Astrocyte of the spinal cord (primary cell): ENCODE measurements around the gene ABCC3.
"Not testable (repeated sequence)": the region's sequence is repeated elsewhere in the genome, so short reads cannot be mapped to it uniquely, and the experiment has no call there.

Experiments used
- DNase-seq: peaks from one replicate; pipeline ENCODE4 v3.0.0; 2011; ENCODE audit warnings: low read depth, low spot score
- H3K4me3 ChIP-seq: 2 replicates; pipeline ENCODE4 v1.5.1; 2011; ENCODE audit warnings: low read depth, mild to moderate bottlenecking, low read length, moderate library complexity
- in situ Hi-C: cut with HindIII; loops from 2 replicates; pipeline ENCODE4 v1.10.0; 2017; ENCODE audit warnings: low sequenced_read_pairs
- TF ChIP-seq, protein P1 (sequence below): IDR thresholded peaks from 2 replicates; pipeline ENCODE4 v1.5.1; 2012; ENCODE audit warnings: low read depth, mild to moderate bottlenecking, low read length, inconsistent platforms

The ABCC3 gene

DNA sequence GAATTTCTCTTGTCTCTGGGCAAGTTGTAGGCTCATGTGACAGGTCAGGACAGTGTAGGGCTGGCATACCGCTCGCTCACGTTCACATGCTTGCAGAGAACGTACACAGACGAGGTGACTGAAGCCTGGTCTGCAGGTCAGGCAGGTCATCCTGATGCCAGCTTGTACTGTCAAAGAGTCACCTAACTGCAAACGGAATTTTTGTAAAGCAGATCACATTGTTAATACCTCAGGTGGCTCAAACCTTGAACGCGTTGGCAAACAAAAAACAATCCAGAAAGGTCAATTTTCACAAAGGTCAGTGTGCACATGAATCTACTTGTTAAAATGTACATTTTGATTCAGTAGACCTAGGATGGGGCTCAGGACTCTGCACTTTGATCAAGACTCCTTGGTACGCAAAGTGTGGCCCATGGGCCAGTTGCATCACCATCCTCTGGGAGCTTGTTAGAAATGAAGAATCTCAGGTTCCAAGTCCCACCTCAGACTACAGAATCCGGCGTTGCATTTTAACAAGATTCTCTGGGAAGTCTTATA is 44.4 kb downstream of the ABCC3 start:
- no peak for DNase-seq
- in situ Hi-C loops: no loop called here
- H3K4me3 ChIP-seq: no peak overlapping the region
- TF ChIP-seq, protein P1, sequence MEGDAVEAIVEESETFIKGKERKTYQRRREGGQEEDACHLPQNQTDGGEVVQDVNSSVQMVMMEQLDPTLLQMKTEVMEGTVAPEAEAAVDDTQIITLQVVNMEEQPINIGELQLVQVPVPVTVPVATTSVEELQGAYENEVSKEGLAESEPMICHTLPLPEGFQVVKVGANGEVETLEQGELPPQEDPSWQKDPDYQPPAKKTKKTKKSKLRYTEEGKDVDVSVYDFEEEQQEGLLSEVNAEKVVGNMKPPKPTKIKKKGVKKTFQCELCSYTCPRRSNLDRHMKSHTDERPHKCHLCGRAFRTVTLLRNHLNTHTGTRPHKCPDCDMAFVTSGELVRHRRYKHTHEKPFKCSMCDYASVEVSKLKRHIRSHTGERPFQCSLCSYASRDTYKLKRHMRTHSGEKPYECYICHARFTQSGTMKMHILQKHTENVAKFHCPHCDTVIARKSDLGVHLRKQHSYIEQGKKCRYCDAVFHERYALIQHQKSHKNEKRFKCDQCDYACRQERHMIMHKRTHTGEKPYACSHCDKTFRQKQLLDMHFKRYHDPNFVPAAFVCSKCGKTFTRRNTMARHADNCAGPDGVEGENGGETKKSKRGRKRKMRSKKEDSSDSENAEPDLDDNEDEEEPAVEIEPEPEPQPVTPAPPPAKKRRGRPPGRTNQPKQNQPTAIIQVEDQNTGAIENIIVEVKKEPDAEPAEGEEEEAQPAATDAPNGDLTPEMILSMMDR: no peak

DNA sequence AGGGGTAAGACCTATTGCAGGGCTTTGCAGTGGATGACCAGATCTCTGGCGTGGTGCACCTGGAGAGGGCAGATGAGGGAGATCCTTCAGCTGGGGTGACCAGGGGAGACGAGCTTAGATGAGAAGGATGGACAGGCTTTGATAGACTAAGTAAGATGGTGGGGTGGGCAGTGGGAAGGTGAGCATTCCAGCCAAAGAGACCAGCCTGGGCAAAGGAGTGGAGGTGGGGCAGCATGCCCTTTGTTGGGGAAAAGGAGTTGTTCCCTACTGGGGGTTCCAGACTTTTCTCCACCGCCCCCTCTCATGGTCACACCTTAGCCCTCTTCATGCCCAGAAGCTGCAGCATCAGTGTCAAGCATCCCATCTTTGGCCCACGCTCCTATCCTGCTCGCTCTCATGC is 45.4 kb downstream of the ABCC3 start:
- in situ Hi-C loops: no loop called here
- DNase-seq: no peak
- no peak overlapping the region for H3K4me3 ChIP-seq
- TF ChIP-seq, protein P1: no peak

DNA sequence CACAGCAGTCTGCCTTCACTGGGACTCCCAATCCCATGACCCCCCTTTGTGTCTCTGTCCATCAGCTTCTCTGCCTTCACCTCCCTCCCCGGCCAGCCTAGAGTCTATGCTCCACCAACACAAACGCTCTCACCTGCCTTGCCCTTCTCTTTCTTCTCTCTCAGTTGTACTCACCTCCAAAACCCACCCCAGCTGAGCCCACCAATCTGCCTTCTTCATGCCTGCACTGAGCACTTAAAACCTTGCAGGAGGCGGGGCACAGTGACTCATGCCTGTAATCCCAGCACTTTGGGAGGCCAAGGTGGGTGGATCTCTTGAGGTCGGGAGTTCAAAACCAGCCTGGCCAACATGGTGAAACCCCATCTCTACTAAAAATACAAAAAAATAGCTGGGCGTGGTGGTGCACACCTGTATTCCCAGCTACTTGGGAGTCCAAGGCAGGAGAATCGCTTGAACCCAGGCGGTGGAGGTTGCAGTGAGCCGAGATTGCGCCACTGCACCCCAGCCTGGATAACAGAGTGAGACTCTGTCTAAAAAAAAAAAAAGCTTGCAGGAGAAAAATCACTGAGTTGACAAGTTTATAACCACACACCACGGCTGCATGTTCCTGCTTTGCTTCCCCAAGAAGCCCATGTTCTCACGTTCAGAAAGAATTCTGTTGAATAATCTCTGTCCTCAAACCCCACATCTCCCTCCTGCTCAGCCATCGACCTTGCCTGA is 46.0 kb downstream of the ABCC3 start:
- H3K4me3 ChIP-seq, DNase-seq, in situ Hi-C loops: not testable (repeated sequence)

DNA sequence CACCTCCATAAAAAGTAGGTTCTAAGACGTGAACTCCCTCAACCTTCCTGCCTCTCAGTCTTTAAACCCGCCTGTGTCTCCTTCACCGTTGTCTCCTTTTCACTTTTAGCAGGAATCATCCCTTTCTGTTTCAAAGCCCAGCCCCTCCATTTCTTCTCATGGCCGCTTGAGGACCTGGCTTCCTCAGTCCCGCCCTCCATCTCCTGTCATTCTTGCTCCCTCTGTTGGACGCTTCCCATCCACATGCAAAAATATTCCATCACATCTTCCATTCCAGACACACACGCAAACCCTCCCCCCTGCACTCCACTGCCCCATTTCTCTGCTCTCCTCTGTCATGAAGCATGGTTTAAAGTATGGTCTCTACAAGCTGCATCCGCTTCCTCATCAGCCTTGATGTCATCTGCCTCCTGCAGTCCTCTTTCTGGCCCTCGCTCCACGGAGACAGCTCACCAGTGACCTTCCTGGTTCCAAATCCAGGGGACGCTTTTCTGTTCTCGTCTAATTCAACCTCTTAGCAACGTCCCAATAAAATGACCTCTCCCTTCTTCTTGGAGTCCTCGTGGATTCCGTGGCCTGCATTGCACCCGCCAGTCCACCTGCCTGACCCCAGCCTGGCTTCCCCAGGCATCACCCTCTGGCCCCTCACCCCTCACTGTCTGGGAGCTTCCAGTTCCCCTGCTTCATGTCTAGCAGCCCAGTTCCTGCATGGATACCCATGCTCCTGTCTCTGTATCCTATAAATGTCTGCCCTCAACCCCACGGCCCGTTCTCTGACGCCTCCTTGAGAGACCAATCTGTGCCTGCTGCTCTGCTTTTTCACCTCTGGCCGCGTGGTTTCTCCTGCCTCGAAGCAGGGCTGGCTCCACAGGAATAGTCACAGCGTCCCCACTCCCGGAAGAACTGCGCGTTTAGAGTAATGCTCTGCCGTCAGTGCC is 46.9 kb downstream of the ABCC3 start:
- TF ChIP-seq, protein P1: peak; percentile 69
- H3K4me3 ChIP-seq: no peak overlapping the region
- peak; percentile 75 for DNase-seq
- in situ Hi-C loops: no loop called here

DNA sequence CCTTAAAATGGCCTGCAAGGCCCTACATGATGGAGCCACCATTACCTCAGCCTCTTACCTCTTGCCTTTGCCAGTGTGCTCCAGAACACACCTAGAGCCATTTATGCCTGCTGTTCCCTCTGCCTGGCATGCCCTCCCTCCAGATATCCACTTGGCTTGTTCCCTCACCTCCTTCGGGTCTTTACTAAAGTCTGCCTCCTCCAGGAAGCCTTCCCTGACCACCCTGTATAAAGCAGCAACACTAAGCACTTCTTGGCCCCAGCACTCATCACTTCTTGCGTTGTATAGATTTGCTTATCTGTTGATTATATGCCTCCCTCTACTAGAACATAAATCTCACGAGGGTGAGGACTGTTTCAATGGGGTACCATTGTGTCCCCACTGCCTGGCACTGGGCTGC is 47.8 kb downstream of the ABCC3 start:
- in situ Hi-C loops: no loop called here
- no peak overlapping the region for H3K4me3 ChIP-seq
- DNase-seq: no peak
- TF ChIP-seq, protein P1: no peak

DNA sequence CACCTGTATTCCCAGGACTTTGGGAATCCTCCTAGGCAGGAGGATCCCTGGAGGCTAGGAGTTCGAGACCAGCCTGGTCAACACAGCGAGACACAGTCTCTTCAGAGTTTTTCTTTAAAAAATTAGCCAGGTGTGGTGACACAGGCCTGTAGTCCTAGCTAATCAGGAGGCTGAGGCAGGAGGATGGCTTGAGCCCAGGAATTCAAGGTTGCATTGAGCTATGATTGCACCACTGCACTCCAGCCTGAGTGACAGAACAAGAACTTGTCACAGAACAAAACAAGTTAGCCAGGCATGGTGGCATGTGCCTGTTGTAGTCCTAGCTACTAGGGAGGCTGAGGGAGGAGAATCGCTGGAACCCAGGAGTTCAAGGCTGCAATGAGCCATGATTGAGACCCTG is 48.3 kb downstream of the ABCC3 start:
- in situ Hi-C loops: no loop called here
- TF ChIP-seq, protein P1: no peak
- no peak overlapping the region for H3K4me3 ChIP-seq
- DNase-seq: no peak
